ENCODE measurements around the gene ITGAD. TPM values are rescaled to one million over a fixed set of nuclear protein-coding genes. Genes with fewer than 3 reads are reported as not detected.
"Not testable (repeated sequence)": the region's sequence is repeated elsewhere in the genome, so short reads cannot be mapped to it uniquely, and the experiment has no call there.

The ITGAD gene
- total RNA-seq, 1 donor from 2014 or later = not detected

- intact Hi-C loops (cut with DNase I) = no loop called here
These were observed 34.5 kb downstream of the ITGAD start for GRCh38 chr16:31427441-31428278.

GRCh38 chr16:31428279-31428597 lies 35.1 kb downstream of the ITGAD start, which contains the start of gene COX6A2:
COX6A2 (minus strand) TSS chr16:31428360; CDS start chr16:31428325, 35 bp downstream.
- intact Hi-C loops (cut with DNase I) = no loop called here
- DNase-seq (ENCODE audit: low spot score) = no peak

More at GRCh38 chr16:31427441-31428278, 34.5 kb downstream of the ITGAD start:
- DNase-seq (ENCODE audit: low spot score) = peak; percentile 85

GRCh38 chr16:31428638-31429247 lies 35.6 kb downstream of the ITGAD start:
- no peak for DNase-seq (ENCODE audit: low spot score)
- intact Hi-C loops (cut with DNase I) = no loop called here

GRCh38 chr16:31429314-31429713 lies 36.2 kb downstream of the ITGAD start:
- intact Hi-C loops (cut with DNase I) = no loop called here
- no peak for DNase-seq (ENCODE audit: low spot score)

- intact Hi-C loops (cut with DNase I) = no loop called here
- no peak for DNase-seq (ENCODE audit: low spot score)
These were observed 36.7 kb downstream of the ITGAD start for GRCh38 chr16:31429796-31430195.

GRCh38 chr16:31430380-31431052 lies 37.4 kb downstream of the ITGAD start:
- no peak for DNase-seq (ENCODE audit: low spot score)
- intact Hi-C loops (cut with DNase I) = no loop called here

GRCh38 chr16:31435341-31436220 lies 42.4 kb downstream of the ITGAD start:
- intact Hi-C loops (cut with DNase I) = no loop called here
- no peak for DNase-seq (ENCODE audit: low spot score)

GRCh38 chr16:31436221-31437045 lies 43.3 kb downstream of the ITGAD start:
- intact Hi-C loops (cut with DNase I) = no loop called here
- DNase-seq (ENCODE audit: low spot score) = no peak

GRCh38 chr16:31438414-31438813 lies 45.3 kb downstream of the ITGAD start:
- DNase-seq (ENCODE audit: low spot score) = no peak
- intact Hi-C loops (cut with DNase I) = no loop called here

GRCh38 chr16:31439023-31439422 lies 45.9 kb downstream of the ITGAD start:
- DNase-seq (ENCODE audit: low spot score); intact Hi-C loops (cut with DNase I): not testable (repeated sequence)

- intact Hi-C loops (cut with DNase I) = no loop called here
- DNase-seq (ENCODE audit: low spot score) = no peak
These were observed 46.4 kb downstream of the ITGAD start for GRCh38 chr16:31439519-31439918.

- no peak for DNase-seq (ENCODE audit: low spot score)
- intact Hi-C loops (cut with DNase I) = loop anchor here (5.0 kb wide), 1 partner anchor 258 kb away; the partner anchor contains the start of gene FUS
These were observed 47.5 kb downstream of the ITGAD start for GRCh38 chr16:31440516-31441184.

- DNase-seq (ENCODE audit: low spot score) = no peak
- intact Hi-C loops (cut with DNase I) = loop anchor here (2.0 to 5.0 kb wide), 2 partner anchors 260 to 457 kb away; partner anchors contain the start of genes FUS and HSD3B7
These were observed 48.8 kb downstream of the ITGAD start for GRCh38 chr16:31441956-31442355.

GRCh38 chr16:31445931-31446330 lies 52.8 kb downstream of the ITGAD start:
- intact Hi-C loops (cut with DNase I); DNase-seq (ENCODE audit: low spot score): not testable (repeated sequence)

- no peak for DNase-seq (ENCODE audit: low spot score)
- intact Hi-C loops (cut with DNase I) = loop anchor here (10.0 kb wide), 1 partner anchor 496 kb away; the partner anchor contains the start of gene SETD1A
These were observed 58.1 kb downstream of the ITGAD start for GRCh38 chr16:31451201-31451600.

GRCh38 chr16:31451681-31452351 lies 58.7 kb downstream of the ITGAD start:
- DNase-seq (ENCODE audit: low spot score) = no peak
- intact Hi-C loops (cut with DNase I) = loop anchor here (10.0 kb wide), 1 partner anchor 497 kb away; the partner anchor contains the start of gene SETD1A

- DNase-seq (ENCODE audit: low spot score) = no peak
These were observed 59.5 kb downstream of the ITGAD start for GRCh38 chr16:31452631-31453106.

More at GRCh38 chr16:31452631-31453106, 59.5 kb downstream of the ITGAD start:
- intact Hi-C loops (cut with DNase I) = loop anchor here (10.0 kb wide), 1 partner anchor 498 kb away; the partner anchor contains the start of gene SETD1A
